ENCODE measurements around the gene PTPN5.
A peak's percentile ranks its signal among the peaks of the same experiment; 100 is the strongest.
"Not testable (repeated sequence)": the region's sequence is repeated elsewhere in the genome, so short reads cannot be mapped to it uniquely, and the experiment has no call there.

Gene PTPN5

DNA sequence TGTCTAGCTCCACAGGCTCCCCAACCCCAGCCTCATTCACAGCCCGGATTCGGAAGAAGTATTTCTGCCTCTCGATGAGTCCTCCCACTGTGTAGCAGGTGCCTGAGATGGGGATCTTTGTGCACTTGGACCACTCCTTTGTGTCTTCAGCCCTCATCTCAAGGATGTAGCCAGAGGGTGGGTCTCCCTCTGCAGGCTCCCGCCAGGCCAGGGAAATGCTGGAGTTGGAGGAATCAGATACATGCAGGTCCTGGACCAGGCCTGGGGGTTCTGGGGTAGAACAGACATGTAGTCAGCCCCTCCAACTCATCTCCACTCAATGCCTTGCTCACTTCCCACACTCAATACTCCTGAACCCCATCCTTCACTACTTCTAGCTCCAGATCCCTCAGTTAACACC, 82.2 kb downstream of the PTPN5 start:
- no peak for ATAC-seq
- no peak for DNase-seq

DNA sequence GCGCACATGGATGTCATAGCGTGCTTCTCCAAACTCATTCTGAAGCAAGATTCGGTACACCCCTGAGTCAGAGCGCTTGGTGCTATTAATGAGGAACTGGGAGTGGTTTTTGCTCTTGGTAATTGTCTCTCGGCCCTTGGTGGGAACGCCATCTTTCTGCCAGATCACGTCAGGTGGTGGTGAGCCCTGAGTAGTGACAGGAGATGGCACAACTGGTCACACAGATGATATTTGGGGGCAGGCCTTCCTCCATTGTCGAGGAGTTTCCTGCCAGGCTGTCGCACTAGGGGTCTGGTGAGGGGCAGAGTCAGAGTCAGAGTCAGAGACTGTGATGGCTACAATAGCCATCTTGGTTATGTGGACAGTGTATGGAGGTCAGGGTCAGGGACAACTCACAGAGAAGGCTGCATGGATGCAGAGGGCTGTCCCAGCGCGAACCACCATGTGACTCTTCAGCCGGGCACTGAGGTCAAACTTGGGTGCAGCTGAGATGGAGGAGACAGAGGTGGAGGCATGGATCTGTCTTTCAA, 83.7 kb downstream of the PTPN5 start:
- ATAC-seq = no peak
- DNase-seq = no peak

DNA sequence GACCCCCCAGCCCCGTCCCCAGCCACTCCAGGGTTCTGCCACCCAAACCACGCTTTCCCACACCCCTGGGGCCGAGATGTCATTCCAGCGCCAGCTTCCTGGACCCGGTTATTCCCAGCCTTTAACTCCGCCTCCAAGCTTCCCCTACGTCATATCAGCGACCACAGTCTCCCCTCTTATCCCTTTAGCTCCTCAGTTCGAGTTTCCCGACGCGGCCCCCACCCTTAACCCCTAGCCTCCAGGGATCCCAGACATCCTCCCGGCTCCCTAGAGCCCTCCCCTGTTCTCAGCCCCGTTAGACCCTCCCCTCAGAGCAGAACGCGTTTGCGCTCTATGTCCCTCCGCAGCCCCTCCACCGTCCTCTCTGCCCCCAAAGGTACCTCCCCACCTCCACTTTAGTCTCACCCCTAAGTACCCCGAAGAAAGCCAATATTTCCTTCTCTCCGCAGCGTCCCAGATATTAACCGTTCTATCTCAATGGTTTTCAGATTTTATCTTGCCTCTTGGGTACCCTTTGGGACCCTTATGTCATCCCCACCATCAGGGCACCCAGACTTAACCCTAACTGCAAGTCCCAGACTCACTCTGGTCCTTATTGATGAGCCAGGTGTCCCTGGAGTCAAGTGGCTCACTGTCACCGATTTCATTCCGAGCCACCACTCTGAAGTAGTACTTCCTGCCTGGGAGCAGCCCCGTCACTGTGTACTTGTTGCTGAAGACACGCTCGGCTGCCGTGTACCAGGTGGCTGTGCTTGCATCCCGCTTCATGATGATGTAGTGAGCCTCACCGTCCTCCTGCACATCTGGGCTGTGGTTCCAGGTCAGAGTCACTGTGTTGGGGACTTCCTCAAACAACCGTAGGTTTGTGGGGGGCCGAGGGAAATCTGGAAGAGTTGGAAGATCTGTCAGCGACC, 85.0 kb downstream of the PTPN5 start:
- peak; percentile 37 for ATAC-seq
- DNase-seq = peak; percentile 47

DNA sequence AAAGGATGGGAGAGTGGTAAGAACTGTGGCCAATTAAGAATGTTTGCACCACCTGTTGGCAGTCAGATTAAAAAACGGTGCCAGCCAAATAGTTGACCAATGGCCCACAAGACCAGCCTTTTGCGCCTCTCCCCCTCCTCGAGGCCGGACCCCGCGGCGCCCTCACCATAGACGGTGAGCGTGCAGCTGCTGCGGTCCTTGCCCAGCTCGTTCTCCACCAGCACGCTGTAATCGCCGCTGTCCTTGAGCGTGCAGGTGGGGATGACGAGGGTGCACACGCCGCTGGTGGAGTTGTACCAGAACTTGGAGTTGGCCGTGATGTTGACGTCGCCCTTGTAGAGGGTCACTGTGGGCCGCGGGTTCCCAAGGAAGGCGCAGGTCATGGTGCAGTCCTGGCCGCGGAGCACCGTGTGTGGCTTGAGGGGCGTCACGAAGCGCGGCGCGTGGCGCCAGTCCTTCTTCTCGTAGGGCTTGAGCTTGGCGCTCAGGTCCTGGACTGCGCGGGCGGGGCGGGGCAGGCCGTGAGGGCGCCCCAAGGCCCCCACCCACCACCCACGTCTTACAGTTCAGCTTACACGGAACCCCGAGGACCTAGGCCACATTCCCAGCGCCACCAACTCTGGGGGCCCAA, 85.8 kb downstream of the PTPN5 start:
- ATAC-seq (peak; percentile 53), DNase-seq (peak; percentile 31)

DNA sequence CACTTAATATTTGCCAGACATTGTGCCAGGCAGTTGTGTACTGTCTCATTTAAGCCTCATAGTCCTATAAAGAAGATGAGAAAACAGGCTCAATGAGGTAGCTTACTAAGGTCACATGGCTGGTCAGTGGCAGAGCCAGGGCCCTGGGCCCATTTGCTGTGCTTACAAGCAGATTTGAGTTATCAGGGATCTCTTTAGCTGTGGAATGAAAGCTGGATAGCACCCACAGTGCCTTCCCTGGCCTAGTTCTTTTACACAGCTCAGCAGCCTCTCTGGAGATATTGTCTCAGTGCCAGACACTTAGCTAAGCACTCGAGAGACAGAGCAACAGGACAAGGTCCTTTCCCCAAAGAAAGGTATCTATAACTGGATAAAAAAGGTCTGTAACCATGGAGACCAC, 86.9 kb downstream of the PTPN5 start:
- no peak for ATAC-seq
- no peak for DNase-seq

DNA sequence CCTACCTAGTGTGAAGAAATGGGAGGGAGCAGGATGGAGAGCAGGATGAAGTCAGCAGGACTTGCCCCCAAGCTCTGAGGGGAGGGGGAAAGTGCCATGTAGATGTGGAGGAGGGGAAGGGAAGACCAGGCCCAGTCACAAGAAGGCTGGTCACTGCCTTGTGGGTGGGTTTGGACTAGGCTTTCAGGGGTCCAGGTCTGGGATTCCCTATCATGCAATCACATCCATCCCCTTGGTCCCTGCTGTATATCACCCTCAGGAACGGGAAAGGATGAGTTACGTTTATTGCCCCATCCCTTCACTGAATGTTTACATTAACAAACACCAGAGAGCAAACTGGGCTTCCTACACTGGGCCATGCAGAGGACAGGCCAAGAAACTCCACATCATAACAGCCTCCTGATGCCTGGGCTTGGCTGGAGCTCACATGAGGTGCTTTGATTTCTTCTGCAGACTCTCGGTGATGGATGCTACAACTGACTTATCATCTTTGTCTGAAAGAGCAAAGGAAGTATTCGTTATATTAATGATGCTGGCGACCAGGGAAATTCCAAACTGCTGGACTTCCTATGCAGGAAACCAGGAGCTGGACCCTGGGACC, 87.5 kb downstream of the PTPN5 start:
- ATAC-seq (no peak), DNase-seq (no peak)

DNA sequence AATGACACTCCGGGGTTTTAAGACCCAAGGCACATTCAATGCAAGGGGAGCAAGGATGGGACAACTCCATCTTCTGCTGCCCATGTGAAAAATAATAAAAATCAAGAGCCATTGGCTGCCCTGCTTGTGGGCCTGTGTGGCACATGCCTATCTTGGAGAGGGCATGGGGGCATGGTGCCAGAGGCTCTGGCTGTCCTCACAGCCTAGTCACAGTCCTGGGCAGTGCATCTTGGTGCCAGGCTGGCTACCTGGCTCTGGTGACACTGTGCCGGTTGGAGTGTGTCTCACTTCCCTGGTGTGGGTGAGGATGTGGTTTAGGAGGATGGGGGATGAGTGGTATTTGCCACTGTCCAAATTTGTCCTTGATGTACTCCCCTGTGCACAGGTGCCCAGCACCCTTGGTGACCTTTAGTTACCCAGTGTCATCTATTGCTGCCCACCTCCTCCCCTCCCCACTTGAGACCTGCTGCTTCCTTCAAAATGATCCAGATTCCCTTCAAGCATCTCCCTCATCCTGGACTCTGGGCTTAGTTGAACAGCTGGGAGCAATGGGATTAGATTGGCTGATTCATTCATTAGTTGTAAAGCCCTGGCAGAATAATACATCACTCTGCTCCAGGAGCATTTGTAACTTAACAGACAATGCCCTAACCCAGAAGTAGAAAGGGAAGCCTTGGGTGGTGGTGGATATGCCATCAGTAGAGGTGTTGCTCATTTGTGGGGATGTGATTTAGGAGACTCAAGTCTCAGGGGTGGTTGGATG, 88.4 kb downstream of the PTPN5 start:
- DNase-seq (no peak), ATAC-seq (no peak)

DNA sequence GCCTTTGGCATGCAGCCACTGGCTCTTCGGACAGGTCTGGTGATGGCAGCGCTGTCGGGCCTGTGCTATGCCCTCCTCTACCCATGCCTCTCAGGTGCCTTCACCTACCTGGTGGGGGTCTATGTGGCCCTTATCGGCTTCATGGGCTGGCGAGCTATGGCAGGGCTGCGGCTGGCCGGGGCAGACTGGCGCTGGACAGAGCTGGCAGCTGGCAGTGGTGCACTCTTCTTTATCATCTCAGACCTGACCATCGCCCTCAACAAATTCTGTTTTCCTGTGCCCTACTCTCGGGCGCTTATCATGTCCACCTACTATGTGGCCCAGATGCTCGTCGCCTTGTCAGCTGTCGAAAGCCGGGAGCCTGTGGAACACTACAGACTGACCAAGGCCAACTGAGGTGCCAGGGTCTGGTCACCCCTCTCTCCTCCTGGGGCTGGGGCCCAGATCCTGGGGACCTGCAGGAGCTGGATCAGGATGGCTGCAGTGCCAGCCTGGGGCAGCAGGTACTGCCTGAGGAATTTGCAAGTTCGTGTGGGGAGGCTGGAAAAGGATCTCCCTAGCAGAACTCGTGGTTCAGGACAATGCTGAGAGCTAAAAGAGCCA, 89.9 kb downstream of the PTPN5 start:
- DNase-seq = no peak
- no peak for ATAC-seq

DNA sequence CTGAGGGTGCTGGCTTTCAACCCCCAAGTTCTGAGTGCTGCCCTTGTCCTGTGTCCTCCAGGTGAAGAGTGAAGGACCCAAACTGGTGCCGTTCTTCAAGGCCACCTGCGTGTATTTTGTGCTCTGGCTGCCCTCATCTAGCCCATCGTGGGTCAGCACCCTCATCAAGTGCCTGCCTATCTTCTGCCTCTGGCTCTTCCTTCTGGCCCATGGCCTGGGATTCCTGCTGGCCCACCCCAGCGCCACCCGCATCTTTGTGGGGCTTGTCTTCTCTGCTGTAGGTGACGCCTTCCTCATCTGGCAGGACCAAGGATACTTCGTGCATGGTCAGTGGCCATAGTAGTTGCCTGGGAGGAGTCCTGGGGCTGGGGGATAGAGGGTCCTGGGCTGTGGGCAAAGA, 90.7 kb downstream of the PTPN5 start:
- ATAC-seq (no peak), DNase-seq (no peak)

DNA sequence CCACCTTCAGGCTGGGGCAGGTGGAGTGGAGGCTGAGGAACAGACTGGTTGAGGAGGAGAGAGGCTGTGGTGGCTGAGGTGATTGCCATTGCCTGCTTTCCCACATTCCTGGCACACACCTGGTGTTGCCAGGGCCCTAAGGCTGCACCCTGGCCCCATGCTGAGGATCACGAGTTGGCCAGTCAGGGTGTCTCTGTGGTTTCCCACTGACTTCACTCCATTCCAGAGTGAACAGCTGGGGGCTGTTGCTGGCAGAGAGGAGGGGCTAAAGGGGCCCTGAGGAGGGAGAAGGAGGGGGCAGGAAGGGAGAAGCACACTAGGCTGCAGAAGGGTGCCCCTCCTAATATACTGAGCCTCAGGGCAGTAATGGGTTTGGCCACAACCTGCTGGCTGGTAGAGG, 91.2 kb downstream of the PTPN5 start:
- DNase-seq (no peak), ATAC-seq (no peak)

DNA sequence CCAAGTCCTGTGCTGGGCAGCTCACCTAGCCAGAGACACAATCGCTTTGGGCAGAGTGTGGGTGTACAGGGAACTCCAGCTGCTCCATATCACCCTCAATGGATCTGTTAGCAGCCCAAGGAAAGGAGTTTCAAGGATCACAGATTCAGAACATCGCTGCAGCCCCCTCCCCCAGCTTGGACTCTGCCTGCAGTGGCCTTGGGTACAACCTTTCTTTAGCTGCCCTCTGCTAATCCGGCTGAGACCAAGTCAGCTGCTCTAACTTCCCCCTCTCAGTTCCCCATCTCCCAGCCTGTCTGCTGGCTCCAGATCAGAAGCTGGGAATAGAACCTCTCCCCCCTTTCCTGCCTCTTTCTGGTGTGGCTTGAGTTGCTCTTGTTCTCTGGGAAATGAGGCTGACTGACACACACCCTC, 91.7 kb downstream of the PTPN5 start:
- no peak for ATAC-seq
- DNase-seq = no peak

DNA sequence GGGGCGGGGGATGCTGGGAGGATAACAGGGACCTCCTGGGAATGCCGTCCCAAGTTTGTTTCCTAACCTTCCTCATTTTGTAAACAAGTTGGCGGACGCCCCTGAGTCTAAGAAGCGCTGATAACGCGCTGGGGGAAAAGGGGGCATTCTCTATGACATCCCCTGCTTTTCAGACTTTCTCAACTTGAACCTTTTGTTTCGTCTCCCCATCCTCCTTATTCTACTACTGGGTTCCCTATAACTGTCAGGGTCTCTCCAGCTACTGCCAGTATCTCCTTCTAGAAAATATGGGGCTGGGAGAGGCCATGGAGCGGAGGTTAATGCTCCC, 92.4 kb downstream of the PTPN5 start:
- DNase-seq (no peak), ATAC-seq (no peak)

DNA sequence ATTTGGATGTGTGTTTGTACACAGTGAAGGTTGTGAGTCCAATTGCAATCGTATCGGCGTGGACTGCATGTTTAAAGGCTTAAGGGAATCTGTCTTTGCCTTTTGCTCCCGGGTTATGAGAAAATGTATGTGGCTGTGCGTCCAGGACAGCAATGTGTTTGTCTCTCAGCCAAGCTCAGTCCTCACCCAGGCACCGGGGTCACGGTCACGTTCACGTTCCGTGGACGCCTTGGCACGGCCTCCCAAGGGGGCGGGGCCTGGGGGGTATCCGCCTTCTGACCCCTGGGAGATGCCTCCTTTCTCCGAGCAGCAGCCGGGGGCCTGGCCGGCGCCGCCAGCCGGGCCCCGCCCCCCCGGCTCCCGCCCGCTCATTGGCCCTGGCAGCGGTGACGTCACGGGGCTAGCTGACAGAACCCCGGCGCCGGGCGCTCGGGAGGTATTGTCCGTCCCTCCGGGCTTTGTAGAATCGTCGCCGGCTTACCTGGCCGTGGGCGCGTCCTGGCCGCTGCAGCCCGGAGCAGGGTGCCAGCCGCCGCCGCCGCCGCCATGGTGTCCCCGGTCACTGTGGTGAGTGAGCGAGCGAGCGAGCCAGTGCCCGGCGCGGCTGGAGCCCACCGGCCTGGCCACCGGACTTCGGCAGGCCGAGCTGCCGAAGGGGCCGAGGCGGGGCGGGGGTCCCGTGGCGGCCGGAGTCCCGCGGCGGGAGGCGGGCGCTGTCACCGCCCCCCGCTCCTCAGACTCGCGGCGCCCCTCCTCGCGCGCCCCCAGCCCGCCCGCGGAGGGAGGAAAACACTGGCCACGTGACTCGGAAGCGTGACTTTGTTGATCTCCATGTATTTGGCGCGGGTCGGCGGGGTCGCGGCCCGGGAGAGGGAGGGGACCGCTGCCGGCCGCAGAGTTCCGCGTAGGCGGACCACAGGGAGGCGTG, 93.0 kb downstream of the PTPN5 start, which contains the start of gene TMEM86A:
TMEM86A (plus strand) TSS at position 439 of the 928 bp plus-strand sequence; CDS start at position 547, 108 bp downstream.
- ATAC-seq (peak; percentile 90), DNase-seq (peak; percentile 93)

DNA sequence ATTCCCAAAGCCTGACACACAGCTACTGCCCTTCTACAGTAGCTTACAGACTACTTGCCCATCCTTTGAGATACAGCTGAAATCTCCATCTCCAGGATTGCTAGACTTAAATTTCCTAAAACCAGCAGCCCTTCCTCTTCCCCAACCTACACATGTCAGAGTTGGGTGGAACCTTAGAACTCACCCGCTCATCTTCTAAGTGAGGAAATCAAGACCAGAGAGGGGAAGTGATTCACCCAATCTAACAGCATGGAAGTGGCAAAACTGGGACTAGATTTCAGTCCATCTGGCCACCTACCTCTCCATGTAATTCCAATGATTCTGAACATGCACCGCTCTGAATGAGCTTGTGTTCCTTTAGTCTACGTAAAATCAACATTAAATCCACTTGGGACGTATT, 94.0 kb downstream of the PTPN5 start:
- DNase-seq (no peak), ATAC-seq (no peak)

DNA sequence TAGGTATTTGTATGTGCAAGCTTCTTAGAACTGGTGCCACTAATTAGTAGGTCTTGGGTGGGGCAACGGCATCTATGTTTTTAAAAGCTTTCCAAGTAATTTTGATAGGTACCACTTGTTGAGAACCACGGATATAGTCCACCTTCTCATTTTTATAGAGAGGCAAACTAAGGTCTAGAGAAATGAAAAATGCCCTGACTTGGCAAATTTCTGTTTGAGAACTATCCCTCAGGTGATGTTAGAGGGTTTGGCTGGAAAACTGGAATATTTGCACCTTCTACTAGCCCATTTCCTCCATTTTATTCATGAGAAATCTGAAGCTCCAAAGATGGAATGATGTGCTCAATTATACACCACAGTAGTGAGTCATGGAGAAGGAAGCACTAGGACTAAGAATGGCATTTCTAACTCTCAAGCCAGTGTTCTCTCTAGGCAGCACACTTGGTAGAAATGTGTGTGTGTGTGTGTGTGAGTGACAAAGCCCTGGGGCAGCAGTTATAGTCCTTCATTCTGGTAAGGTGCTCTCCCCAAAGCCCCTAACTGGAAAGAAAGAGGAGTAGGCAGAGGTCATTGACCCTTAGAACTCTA, 94.9 kb downstream of the PTPN5 start:
- DNase-seq (no peak), ATAC-seq (no peak)

DNA sequence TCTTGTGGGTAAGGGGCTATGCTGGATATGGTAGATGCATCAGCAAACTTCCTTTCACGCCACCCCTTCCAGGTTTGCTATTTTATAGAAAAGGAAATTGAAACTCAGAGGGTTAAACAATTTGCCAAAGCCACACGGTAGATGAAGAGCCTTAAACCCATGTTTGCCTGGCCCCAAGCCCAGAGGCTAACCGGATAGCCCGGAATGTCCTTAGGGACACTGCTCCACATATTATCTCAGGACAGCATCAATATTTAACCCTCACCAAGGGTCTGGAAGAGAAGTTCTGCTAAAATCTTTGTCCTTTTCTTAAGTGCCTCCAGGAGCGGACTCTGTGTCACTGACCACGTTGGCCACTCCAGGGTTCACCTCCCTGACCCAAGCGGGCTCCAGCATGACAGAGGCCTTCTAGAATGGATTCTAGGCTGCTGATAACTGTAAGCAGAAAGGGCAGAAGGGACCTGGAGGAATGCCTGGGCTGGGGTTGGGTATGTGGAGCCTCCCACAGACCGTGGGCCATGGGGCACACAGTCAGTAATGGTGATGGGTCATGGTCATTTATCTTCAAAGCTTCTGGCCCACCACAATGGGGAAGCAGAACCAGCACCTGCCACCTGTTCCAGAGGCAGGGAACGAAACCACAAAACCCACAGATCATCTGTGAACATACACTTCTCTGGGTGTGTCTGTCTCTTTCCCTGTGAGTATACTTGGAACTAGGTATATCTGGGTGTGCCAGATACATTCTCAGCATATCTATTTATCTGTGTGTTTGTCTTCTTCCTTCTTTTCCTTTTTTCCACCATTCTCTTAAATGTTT, 98.4 kb downstream of the PTPN5 start:
- DNase-seq (no peak), ATAC-seq (no peak)

DNA sequence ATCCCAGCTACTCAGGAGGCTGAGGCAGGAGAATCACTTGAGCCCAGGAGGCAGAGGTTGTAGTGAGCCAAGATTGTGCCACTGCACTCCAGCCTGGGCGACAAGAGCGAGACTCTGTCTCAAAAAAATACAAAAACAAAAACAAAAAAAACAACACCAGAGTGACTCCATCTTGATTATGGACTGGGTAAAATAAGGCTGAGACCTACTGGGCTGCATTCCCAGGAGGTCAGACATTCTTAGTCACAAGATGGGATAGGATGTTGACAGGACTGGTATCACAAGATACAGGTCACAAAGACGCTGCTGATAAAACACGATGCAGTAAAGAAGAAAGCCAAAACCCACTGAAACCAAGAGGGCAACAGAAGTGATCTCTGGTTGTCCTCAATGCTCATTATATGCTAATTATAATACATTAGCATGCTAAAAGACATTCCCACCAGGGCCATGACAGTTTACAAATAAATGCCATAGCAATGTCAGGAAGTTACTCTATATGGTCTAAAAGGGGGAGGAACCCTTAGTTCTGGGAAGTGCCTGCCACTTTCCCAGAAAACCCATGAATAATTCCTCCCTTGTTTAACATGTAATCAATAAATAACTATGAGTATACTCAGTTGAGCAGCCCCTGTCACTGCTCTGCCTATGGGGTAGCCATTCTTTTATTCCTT, 100.0 kb downstream of the PTPN5 start:
- not testable (repeated sequence) for ATAC-seq, DNase-seq

DNA sequence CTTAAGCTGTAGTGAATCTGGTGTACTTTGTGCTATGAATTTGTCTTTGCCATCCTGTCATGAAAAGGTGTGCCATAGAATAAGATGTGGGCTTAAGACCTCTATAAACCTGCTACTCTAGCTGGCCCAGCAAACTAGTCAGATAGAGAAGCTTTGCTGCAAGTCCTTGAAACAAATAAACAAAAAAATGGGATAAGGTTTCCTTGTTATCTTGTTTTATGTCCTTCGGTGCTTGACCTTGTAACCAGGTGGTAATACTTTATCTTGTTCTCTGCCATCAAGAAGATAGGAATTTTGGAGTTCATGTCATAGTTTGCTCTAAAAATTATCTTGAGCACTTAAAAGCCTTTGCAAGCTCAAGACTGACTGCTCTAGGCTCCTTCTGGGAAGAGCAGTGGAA, 107.3 kb downstream of the PTPN5 start:
- DNase-seq (no peak), ATAC-seq (no peak)

DNA sequence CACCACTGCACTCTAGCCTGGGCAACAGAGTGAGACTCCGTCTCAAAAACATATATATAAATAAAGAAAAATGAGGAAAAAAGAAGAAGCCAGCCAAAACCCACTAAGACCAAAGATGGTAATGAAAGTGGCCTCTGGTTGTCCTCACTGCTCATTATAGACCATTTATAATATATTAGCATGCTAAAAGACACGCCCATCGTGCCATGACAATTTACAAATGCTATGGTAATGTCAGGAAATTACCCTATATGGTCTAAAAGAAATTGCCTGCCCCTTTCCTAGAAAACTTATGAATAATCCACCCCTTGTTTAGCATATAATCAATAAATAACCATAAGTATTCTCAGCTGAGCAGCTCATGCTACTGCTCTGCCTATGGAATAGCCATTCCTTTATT, 109.1 kb downstream of the PTPN5 start:
- ATAC-seq (no peak), DNase-seq (no peak)
